AG04450 (cell line): ENCODE measurements around the gene SRPRA. TPM values are rescaled to one million over a fixed set of nuclear protein-coding genes. Genes with fewer than 3 reads are reported as not detected.
A peak's percentile ranks its signal among the peaks of the same experiment; 100 is the strongest.
"Not testable (repeated sequence)": the region's sequence is repeated elsewhere in the genome, so short reads cannot be mapped to it uniquely, and the experiment has no call there.

Experiments used
- CTCF ChIA-PET: fragments of 300-600, 350-600 bp; formaldehyde crosslinking; extraction: SDS; loops from one replicate; lab custom pipeline; 2022; ENCODE audit warnings: antibody characterized with exemption, inconsistent platforms; lab: Charles Lee
- POLR2A ChIA-PET: fragments of 350-600 bp; formaldehyde crosslinking; extraction: SDS; loops from one replicate; lab custom pipeline; 2021; ENCODE audit warnings: antibody characterized with exemption, inconsistent platforms; lab: Yijun Ruan, JAX
- DNase-seq: peaks from one replicate; pipeline ENCODE4 v3.0.0-alpha.2; 2011; ENCODE audit warnings: low read depth, low spot score
- H3K27ac ChIP-seq: one replicate; pipeline ENCODE4 v1.5.1; 2012; ENCODE audit warnings: low read depth, low read length, control low read depth
- H3K27me3 ChIP-seq: one replicate; pipeline ENCODE4 v1.6.0; 2012; ENCODE audit warnings: low read length; ENCODE audit not compliant: control insufficient read depth, insufficient read depth
- H3K4me3 ChIP-seq: 2 replicates; pipeline ENCODE4 v1.5.1; 2011; ENCODE audit warnings: mild to moderate bottlenecking, low read depth, low read length, control low read depth
- H3K9me3 ChIP-seq: 2 replicates; pipeline ENCODE4 v1.5.1; 2012; ENCODE audit warnings: low read length; ENCODE audit not compliant: control insufficient read depth, insufficient read depth
- polyA plus RNA-seq: library from polyadenylated mRNA; depleted of rRNA; stranded (reverse); fragments of >200 nt; gene quantifications from 2 replicates; pipeline ENCODE4 v1.2.3, GENCODE V29; 2011
- TF ChIP-seq, protein P1 (sequence below): IDR thresholded peaks from 2 replicates; pipeline ENCODE4 v1.5.1; 2011; ENCODE audit warnings: low read depth, low read length, control low read depth, inconsistent platforms

SRPRA gene
- polyA plus RNA-seq, 1 experiment: 124 TPM

DNA sequence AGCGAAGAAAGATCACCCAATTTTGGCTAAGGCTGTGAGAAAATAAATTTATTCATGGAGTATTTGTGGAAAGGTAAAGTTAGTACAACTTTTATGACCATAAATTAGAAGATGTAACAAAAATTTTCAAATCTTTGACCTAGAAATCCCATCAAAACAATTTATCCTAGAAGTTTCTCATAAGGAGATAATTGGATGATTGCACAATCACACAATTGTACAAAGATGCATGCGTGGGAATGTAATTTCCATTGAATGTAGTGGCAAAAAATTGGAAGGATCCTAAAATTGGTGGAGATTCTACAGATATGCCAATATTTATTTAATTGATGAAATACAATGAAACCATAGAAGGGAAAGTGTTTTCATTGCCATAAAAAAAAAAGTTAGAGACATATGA lies 11.6 kb downstream of the SRPRA start:
- no peak for DNase-seq
- Histone ChIP-seq H3K4me3 (no peak overlapping the region), H3K9me3 (no peaks in the 10 kb centered on the region), H3K27me3 (no peaks in the 10 kb centered on the region), H3K27ac (no peak overlapping the region)
- POLR2A ChIA-PET: interaction anchor here (1.0 kb wide), 1 partner anchor 12 kb away, joined by 5 read pairs; the partner anchor contains the start of genes FOXRED1 and SRPRA
- CTCF ChIA-PET: no interaction called here
- TF ChIP-seq, protein P1, sequence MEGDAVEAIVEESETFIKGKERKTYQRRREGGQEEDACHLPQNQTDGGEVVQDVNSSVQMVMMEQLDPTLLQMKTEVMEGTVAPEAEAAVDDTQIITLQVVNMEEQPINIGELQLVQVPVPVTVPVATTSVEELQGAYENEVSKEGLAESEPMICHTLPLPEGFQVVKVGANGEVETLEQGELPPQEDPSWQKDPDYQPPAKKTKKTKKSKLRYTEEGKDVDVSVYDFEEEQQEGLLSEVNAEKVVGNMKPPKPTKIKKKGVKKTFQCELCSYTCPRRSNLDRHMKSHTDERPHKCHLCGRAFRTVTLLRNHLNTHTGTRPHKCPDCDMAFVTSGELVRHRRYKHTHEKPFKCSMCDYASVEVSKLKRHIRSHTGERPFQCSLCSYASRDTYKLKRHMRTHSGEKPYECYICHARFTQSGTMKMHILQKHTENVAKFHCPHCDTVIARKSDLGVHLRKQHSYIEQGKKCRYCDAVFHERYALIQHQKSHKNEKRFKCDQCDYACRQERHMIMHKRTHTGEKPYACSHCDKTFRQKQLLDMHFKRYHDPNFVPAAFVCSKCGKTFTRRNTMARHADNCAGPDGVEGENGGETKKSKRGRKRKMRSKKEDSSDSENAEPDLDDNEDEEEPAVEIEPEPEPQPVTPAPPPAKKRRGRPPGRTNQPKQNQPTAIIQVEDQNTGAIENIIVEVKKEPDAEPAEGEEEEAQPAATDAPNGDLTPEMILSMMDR: no peak

DNA sequence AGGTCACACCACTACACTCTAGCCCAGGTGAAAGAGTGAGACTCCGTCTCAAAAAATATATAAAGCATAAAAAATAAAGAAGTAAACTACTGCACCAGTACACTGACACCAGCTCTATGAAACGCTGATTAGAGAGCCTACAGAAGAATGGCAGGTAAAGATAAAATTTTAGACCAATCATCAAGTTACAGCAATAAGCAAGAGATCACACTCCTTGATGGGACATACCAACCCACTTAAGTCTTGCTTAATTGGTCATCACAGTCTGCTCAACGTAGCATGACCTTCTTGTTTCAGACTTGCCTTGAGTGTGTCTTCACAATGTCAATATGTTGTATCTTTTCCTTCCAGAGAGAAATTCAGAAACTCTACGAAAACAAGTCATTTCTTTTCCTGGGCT lies 12.5 kb downstream of the SRPRA start:
- ChIA-PET CTCF (no interaction called here), POLR2A (no interaction called here)
- Histone ChIP-seq H3K9me3 (no peaks in the 10 kb centered on the region), H3K27me3 (no peaks in the 10 kb centered on the region), H3K4me3 (no peak overlapping the region), H3K27ac (no peak overlapping the region)
- TF ChIP-seq, protein P1: no peak
- no peak for DNase-seq

DNA sequence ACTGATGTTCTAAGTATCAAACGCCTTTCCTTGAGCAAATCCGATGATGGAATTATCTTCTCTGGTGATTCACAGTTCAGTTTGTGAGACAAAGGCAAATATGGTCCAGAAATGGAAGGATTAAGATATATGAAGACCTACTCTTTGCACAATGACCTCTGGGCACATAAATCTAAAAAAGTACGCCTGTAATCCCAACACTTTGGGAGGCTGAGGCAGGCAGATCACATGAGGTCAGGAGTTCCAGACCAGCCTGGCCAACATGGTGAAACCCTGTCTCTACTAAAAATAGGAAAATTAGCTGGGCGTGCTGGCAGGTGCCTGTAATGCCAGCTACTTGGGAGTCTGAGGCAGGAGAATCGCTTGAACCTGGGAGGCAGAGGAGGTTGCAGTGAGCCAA lies 13.2 kb downstream of the SRPRA start:
- H3K27ac ChIP-seq, POLR2A ChIA-PET, H3K4me3 ChIP-seq, DNase-seq, H3K27me3 ChIP-seq, CTCF ChIA-PET, H3K9me3 ChIP-seq: not testable (repeated sequence)

DNA sequence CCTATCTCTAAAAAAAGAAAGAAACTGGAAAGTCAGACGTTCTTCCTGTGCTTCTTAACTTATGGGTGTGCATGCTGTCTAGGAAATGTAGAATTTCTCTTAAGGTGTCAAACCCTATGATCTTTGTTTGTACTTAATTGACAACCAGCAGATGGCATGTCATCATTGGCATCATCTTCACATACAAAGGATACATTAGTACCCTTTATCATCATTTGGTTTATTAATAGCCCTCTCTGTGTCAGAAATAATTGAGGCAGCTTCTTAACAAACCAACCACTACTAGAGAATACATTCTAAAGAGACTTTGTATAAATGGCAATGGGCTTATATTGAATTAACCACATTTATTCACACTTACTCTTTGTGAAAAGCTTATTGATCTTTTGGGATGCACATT lies 13.9 kb downstream of the SRPRA start:
- CTCF ChIA-PET: no interaction called here
- Histone ChIP-seq H3K4me3 (no peak overlapping the region), H3K27me3 (no peaks in the 10 kb centered on the region), H3K27ac (no peak overlapping the region), H3K9me3 (no peaks in the 10 kb centered on the region)
- TF ChIP-seq, protein P1: no peak
- POLR2A ChIA-PET: no interaction called here
- DNase-seq: no peak

DNA sequence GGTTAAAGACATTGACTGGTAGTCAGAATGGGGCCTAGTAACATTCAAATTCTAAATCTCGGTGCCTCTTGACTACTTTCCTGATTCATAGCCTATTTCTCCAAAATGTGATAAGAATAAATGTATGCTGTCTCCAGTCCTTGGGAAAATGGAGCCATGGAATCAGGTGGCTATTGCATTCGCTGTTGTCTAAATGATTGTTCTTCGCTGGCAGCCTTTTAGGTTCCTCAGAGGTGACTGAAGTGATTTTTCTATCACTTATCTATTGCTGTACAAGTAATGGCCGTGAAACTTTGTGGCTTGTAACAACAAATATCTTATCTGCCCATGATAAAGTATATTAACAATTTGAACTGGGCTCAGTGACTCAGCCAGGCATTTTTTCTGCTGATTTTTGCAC lies 15.4 kb downstream of the SRPRA start:
- Histone ChIP-seq H3K27ac (no peak overlapping the region), H3K9me3 (no peaks in the 10 kb centered on the region), H3K27me3 (no peaks in the 10 kb centered on the region), H3K4me3 (no peak overlapping the region)
- DNase-seq: no peak
- ChIA-PET POLR2A (no interaction called here), CTCF (no interaction called here)
- TF ChIP-seq, protein P1: no peak

DNA sequence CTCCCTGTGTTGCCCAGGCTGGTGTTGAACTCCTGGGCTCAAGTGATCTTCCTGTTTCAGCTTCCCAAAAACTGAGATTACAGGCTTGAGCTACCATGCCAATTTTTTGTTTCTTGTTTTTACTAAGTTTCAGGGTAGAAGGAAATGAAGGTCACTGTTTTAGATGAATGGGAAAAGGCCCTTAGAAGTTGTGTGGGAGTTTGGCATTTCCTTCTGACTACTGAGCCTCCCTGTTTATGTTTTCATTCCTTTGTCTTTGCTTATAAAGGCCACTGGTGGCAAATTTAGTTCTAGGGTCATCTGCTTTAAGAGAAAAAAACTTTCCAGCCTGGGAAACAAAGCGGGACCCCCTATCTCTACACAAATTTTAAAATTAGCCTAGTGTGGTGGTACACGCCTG lies 22.1 kb downstream of the SRPRA start:
- no peak overlapping the region for H3K4me3 ChIP-seq
- H3K27ac ChIP-seq: peak overlapping the region; percentile 39
- ChIA-PET POLR2A (no interaction called here), CTCF (no interaction called here)
- no peaks in the 10 kb centered on the region for H3K9me3 ChIP-seq
- DNase-seq: no peak
- H3K27me3 ChIP-seq: no peaks in the 10 kb centered on the region
- TF ChIP-seq, protein P1: no peak
